ENCODE data around the gene ARVCF. TPM values are rescaled to one million over a fixed set of nuclear protein-coding genes. Genes with fewer than 3 reads are reported as not detected.

Gene ARVCF
- total RNA-seq, 1 donor from 2014 or later, result 101 TPM

DNA sequence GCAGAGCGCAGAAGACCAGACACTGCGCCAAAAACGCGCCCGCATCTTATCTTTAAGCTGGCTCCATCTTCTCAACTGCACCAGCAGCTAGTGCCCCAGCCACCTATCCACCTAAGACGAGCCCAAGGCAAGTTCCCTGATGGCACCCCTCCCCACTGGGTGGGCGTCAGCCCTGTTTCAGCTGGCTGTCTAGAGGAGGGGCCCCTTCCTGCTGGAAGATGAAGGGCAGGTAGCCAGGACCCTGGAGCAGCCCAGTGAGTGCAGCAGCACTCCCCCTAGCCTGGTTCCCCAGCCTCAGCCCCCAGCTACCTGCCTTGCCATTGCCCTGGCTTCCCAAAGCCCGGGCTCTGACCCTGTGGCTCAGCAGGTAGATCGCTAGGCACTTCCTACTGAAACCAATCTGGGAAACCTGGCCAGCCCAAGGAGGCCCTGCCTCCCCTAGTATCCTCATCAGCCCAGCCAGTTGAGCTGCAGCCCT, 28.3 kb downstream of the ARVCF start:
- TF ChIP-seq, protein P1, sequence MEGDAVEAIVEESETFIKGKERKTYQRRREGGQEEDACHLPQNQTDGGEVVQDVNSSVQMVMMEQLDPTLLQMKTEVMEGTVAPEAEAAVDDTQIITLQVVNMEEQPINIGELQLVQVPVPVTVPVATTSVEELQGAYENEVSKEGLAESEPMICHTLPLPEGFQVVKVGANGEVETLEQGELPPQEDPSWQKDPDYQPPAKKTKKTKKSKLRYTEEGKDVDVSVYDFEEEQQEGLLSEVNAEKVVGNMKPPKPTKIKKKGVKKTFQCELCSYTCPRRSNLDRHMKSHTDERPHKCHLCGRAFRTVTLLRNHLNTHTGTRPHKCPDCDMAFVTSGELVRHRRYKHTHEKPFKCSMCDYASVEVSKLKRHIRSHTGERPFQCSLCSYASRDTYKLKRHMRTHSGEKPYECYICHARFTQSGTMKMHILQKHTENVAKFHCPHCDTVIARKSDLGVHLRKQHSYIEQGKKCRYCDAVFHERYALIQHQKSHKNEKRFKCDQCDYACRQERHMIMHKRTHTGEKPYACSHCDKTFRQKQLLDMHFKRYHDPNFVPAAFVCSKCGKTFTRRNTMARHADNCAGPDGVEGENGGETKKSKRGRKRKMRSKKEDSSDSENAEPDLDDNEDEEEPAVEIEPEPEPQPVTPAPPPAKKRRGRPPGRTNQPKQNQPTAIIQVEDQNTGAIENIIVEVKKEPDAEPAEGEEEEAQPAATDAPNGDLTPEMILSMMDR (IDR thresholded peaks at IDR 0.05; ENCODE audit: unreplicated experiment), result no peak
- H3K4me3 Mint-ChIP-seq (ENCODE audit: low read depth), result peak overlapping the region; percentile 53
- no peaks in the 10 kb centered on the region for H3K9me3 Mint-ChIP-seq (ENCODE audit: low read depth)
- H3K36me3 Mint-ChIP-seq (ENCODE audit: insufficient read depth), result no peaks in the 10 kb centered on the region
- no peaks in the 10 kb centered on the region for H3K27me3 Mint-ChIP-seq
- no peak for DNase-seq (ENCODE audit: low spot score, unreplicated experiment)
- peaks cover 6% of the 10 kb centered on the region for H3K4me1 Mint-ChIP-seq (ENCODE audit: low read depth)
- H3K27ac Mint-ChIP-seq, result peak overlapping the region; percentile 76

DNA sequence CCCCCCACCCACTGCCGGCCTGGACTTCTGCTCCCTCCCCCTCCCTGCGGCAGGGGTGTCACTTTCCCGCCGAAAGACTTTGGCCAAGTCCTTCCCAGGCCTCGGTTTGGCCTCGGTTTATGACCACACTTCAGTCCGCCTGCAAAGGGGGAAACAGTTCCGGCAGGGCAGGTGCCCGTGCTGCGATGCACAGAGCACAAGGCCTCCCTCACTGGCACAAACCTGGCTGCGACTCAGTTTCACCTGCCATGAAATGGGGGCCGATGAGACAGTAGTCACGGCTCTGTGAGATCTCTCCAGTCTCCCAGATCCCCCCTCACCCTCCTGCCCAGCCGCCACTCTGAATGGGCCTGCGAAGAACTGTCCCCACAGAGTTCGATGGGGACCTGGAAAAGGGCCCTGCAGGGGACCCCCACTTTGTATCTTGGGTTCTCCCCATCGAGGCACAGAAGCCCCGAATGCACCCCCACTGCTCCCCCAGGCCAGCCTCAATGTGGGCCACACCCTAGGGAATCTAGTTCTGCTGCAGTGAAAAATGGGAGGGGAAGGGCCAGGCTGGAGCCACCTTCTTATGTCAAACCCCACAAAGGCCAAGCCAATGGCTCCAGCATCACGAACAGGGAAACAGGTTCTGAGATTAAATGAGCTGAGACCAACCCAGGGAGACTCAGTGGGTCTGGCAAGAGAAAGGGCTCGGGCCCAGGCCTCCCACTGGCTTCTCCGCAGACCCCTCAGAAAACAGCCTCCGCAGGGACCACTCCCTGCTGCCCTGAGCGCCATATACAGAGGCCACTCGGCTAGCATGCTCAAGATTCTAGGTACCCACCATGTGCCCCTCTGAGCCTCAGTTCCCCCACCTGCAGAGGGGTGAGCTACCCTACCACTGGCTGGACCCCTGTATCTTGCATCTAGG, 29.0 kb downstream of the ARVCF start:
- no peak for DNase-seq (ENCODE audit: low spot score, unreplicated experiment)
- no peaks in the 10 kb centered on the region for H3K27me3 Mint-ChIP-seq
- no peaks in the 10 kb centered on the region for H3K9me3 Mint-ChIP-seq (ENCODE audit: low read depth)
- H3K27ac Mint-ChIP-seq, result peak overlapping the region; percentile 76
- peaks cover 6% of the 10 kb centered on the region for H3K4me1 Mint-ChIP-seq (ENCODE audit: low read depth)
- TF ChIP-seq, protein P1 (IDR thresholded peaks at IDR 0.05; ENCODE audit: unreplicated experiment), result no peak
- H3K4me3 Mint-ChIP-seq (ENCODE audit: low read depth), result peak overlapping the region; percentile 53
- H3K36me3 Mint-ChIP-seq (ENCODE audit: insufficient read depth), result no peaks in the 10 kb centered on the region

DNA sequence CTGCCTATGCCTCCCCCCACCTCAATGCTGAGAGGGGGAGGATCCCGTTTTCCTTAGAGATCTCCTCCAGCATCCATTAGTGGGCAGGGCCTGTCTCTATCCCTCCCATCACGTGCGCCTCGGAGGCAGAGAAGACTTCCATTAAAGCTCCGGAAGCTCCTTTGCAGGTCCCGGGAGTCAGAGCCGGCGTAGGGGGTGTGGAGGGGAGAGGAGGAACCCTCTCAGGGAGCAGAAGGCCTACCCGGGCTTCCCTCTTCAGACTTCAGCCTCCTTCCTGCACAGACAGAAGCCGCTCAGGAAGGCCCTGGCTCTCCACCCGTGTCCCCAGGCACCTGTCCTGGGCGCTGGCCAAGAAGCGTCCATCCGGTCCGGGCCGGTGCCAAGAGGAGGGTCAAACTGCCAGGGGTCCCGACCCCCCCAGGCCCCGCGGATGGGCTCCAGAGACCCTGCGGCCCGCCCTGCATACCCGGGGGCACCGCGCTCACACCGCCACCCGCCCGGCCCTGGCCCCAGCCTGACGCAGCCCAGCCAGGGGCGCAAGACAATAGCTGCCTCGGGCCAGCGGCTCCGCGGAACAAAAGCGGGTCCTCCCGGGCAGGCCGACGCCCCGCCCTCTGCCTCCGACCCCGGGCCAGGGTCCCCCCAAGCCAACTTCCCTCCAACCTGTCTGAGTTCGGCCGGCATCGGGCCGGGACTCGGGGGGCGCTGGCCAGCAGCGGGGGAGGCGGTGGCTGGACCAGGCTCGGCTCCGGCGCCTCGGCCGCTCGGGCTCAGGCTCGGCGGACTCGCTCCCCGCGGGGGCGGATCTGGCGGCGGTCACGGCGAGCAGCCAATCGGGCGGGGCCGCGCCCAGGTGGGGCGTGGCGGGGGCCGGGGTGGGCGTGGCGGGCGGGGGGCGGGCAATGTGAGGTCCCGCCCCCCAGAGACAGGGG, 29.9 kb downstream of the ARVCF start:
- H3K4me1 Mint-ChIP-seq (ENCODE audit: low read depth), result peaks cover 6% of the 10 kb centered on the region
- TF ChIP-seq, protein P1 (IDR thresholded peaks at IDR 0.05; ENCODE audit: unreplicated experiment), result no peak
- peak; percentile 69 for DNase-seq (ENCODE audit: low spot score, unreplicated experiment)
- H3K4me3 Mint-ChIP-seq (ENCODE audit: low read depth), result peak overlapping the region; percentile 79
- H3K27ac Mint-ChIP-seq, result peak overlapping the region; percentile 59
- H3K27me3 Mint-ChIP-seq, result no peaks in the 10 kb centered on the region
- no peaks in the 10 kb centered on the region for H3K36me3 Mint-ChIP-seq (ENCODE audit: insufficient read depth)
- no peaks in the 10 kb centered on the region for H3K9me3 Mint-ChIP-seq (ENCODE audit: low read depth)

DNA sequence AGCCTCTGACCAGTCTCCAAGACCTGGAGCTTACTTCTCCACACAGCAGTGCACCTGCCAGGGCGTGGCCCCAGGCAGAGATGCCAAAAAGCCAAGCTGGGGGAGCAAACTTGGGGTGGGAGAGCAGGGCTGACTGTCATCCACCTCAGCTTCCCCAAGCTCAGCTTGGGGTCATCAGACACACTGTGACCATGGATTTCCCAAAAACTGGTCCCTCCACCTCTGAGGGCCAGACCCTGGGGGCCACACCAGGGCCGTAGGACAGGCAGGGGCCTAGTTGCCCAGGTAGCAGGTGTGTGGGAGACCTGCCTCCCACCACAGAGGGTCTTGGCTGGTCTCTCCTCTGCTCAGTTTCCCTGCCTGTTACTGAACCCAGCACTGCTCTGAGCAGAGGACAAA, 30.6 kb downstream of the ARVCF start:
- Mint-ChIP-seq H3K4me1 (ENCODE audit: low read depth) (peaks cover 6% of the 10 kb centered on the region), H3K27ac (peak overlapping the region; percentile 59), H3K36me3 (ENCODE audit: insufficient read depth) (no peaks in the 10 kb centered on the region), H3K9me3 (ENCODE audit: low read depth) (no peaks in the 10 kb centered on the region), H3K4me3 (ENCODE audit: low read depth) (peak overlapping the region; percentile 79), H3K27me3 (no peaks in the 10 kb centered on the region)
- TF ChIP-seq, protein P1 (IDR thresholded peaks at IDR 0.05; ENCODE audit: unreplicated experiment), result no peak
- DNase-seq (ENCODE audit: low spot score, unreplicated experiment), result no peak
